Measurements from ENCODE around the gene YARS1.

YARS1 gene

DNA sequence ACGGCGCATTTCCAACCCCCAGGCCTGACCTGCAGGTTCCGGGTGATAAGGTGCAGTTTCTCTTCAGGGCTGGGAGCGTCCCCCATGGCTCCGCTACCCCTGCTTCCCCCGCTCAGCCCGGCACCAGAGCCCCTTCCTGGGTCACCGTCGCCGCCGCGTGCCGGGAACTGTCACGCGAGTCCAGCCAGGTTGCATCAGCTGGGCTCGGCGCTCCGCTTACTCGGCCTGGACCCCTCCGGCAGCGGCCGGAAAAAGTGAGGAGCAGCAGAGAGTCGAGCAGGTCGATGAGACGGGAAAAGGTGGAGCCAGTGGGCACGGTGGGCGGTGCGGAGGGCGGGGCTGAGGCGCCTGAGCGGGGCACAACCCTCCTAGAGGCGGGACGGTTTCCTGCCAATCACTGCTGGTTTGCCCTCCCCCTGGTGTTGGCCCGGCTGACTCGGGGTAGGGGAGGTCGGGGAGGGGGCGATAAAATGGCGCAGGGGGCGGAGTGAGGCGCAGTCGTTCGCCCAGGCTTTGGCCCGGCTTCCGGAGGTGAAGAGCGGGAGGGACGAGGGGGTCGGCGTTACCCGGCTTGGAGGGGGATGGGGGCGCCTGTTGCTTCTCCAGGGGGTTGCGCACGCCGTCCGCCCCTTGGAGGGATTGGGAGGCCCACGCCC lies at the start of gene YARS1, which contains the start of gene S100PBP:
Gene YARS1 (minus strand): TSS at position 200 of the 656 bp plus-strand sequence. CDS start 114 bp downstream, at position 86.
Gene S100PBP (plus strand): TSS at position 495 of the 656 bp plus-strand sequence. CDS start 8,447 bp downstream, outside the sequence.
- Histone ChIP-seq H3K27ac (peak within 1 kb of the TSS; percentile 89), H3K4me1 (ENCODE audit: control insufficient read depth in 1 of 2, insufficient read depth in 1 of 2, low read depth in 1 of 2, low read length in 1 of 2) (peaks cover 35 to 36% of the 10 kb centered on the region in 2 experiments), H3K4me3 (ENCODE audit: low read depth in 1 of 2, low read length in 1 of 2) (peak within 1 kb of the TSS; percentile 85 to 98), H3K9me3 (no peaks in the 10 kb centered on the region), H3K36me3 (no peaks in the 10 kb centered on the region), H3K27me3 (no peaks in the 10 kb centered on the region)
- peak; percentile 79 for TF ChIP-seq CTCF (IDR thresholded peaks at IDR 0.05)

GRCh38 chr1:32865639-32866405 lies 48.7 kb upstream of the YARS1 start:
- H3K4me1 ChIP-seq (ENCODE audit: control insufficient read depth in 1 of 2, insufficient read depth in 1 of 2, low read depth in 1 of 2, low read length in 1 of 2), result no peaks in the 10 kb centered on the region
- H3K27me3 ChIP-seq, result peaks cover 21% of the 10 kb centered on the region
- H3K36me3 ChIP-seq, result peaks cover 21% of the 10 kb centered on the region
- no peaks in the 10 kb centered on the region for H3K9me3 ChIP-seq
- no peak overlapping the region for H3K4me3 ChIP-seq (ENCODE audit: low read depth in 1 of 2, low read length in 1 of 2)
- no peak overlapping the region for H3K27ac ChIP-seq
- no peak for TF ChIP-seq CTCF (IDR thresholded peaks at IDR 0.05)

- no peaks in the 10 kb centered on the region for H3K9me3 ChIP-seq
- H3K4me1 ChIP-seq (ENCODE audit: control insufficient read depth in 1 of 2, insufficient read depth in 1 of 2, low read depth in 1 of 2, low read length in 1 of 2), result no peaks in the 10 kb centered on the region
- no peak for TF ChIP-seq CTCF (IDR thresholded peaks at IDR 0.05)
- H3K4me3 ChIP-seq (ENCODE audit: low read depth in 1 of 2, low read length in 1 of 2), result no peak overlapping the region
- peaks cover 9% of the 10 kb centered on the region for H3K27me3 ChIP-seq
- peaks cover 22% of the 10 kb centered on the region for H3K36me3 ChIP-seq
- H3K27ac ChIP-seq, result no peak overlapping the region
Measured at GRCh38 chr1:32864375-32865019, 47.3 kb upstream of the YARS1 start.

- no peak overlapping the region for H3K4me3 ChIP-seq (ENCODE audit: low read depth in 1 of 2, low read length in 1 of 2)
- H3K4me1 ChIP-seq (ENCODE audit: control insufficient read depth in 1 of 2, insufficient read depth in 1 of 2, low read depth in 1 of 2, low read length in 1 of 2), result no peaks in the 10 kb centered on the region
- peaks cover 3% of the 10 kb centered on the region for H3K27me3 ChIP-seq
- TF ChIP-seq CTCF (IDR thresholded peaks at IDR 0.05), result no peak
- H3K27ac ChIP-seq, result no peak overlapping the region
- H3K9me3 ChIP-seq, result no peaks in the 10 kb centered on the region
- H3K36me3 ChIP-seq, result peaks cover 28% of the 10 kb centered on the region
Measured at GRCh38 chr1:32863881-32864245, 46.7 kb upstream of the YARS1 start.

DNA sequence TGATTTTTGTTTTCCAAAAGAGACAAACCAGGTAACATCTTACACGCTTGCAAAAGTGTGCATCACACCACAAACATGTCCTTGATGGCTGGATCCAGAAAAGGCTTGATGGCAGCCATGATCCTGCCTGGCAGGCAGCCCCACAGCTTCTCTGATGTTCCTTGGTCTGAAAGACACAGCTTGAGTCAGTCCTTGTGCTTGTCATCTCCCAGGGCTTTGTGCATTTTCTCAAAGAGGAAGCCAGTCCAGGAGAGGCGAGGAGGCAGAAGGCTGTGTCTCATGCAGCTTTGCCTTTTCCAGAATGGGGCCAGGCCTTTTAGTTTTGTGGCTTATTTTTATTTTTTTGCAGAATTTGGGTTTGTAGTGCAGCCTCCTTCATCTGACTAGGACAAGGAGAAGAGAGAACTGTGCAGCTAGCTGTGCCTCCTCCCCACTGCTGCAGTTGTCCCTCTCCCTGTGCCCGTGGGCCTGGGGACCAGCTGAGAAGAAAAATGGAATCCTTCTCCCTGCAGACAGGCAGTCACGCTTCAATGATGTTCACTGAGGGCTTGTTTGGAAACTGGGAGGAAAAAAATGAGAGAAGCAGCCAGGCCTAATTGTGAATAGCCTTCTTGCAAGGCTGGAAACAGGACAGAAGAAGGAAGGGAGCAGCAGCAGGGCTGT lies 46.2 kb upstream of the YARS1 start:
- Histone ChIP-seq H3K36me3 (peaks cover 33% of the 10 kb centered on the region), H3K9me3 (no peaks in the 10 kb centered on the region), H3K4me1 (ENCODE audit: control insufficient read depth in 1 of 2, insufficient read depth in 1 of 2, low read depth in 1 of 2, low read length in 1 of 2) (no peaks in the 10 kb centered on the region), H3K27me3 (no peaks in the 10 kb centered on the region), H3K27ac (no peak overlapping the region), H3K4me3 (ENCODE audit: low read depth in 1 of 2, low read length in 1 of 2) (no peak overlapping the region)
- no peak for TF ChIP-seq CTCF (IDR thresholded peaks at IDR 0.05)
